ES-I3 (cell line): Measurements from ENCODE around the gene BCAS3.
"Not testable (repeated sequence)": the region's sequence is repeated elsewhere in the genome, so short reads cannot be mapped to it uniquely, and the experiment has no call there.

Source experiments
- H3K36me3 ChIP-seq: 2 replicates; pipeline ENCODE4 v1.6.1; 2013; ENCODE audit warnings: mild to moderate bottlenecking, low read length, control low read depth, moderate library complexity; ENCODE audit not compliant: insufficient read depth
- H3K4me1 ChIP-seq: 2 replicates; pipeline ENCODE4 v1.6.1; 2013; ENCODE audit warnings: mild to moderate bottlenecking, control low read depth, low read length; ENCODE audit not compliant: insufficient read depth
- H3K9ac ChIP-seq: 2 replicates; pipeline ENCODE4 v1.6.1; 2013; ENCODE audit warnings: low read depth, mild to moderate bottlenecking, low read length, moderate library complexity
- H3K9me3 ChIP-seq: 2 replicates; pipeline ENCODE4 v1.6.1; 2013; ENCODE audit warnings: mild to moderate bottlenecking, low read length, moderate library complexity; ENCODE audit not compliant: control insufficient read depth, insufficient read depth

BCAS3 gene

GRCh38 chr17:61232871-61233270 is 555.2 kb downstream of the BCAS3 start:
- peaks cover 17% of the 10 kb centered on the region for H3K4me1 ChIP-seq
- no peak overlapping the region for H3K9ac ChIP-seq
- no peaks in the 10 kb centered on the region; the same call in 1 of the 2 replicates for H3K9me3 ChIP-seq
- H3K36me3 ChIP-seq: no peaks in the 10 kb centered on the region

GRCh38 chr17:61233991-61234750 is 556.5 kb downstream of the BCAS3 start:
- Histone ChIP-seq H3K9ac (no peak overlapping the region), H3K36me3 (no peaks in the 10 kb centered on the region), H3K4me1 (peaks cover 15% of the 10 kb centered on the region), H3K9me3 (no peaks in the 10 kb centered on the region; the same call in 1 of the 2 replicates)

- Histone ChIP-seq H3K9me3 (no peaks in the 10 kb centered on the region; the same call in 1 of the 2 replicates), H3K36me3 (no peaks in the 10 kb centered on the region), H3K9ac (no peak overlapping the region), H3K4me1 (peaks cover 15% of the 10 kb centered on the region)
Observed at GRCh38 chr17:61235001-61235826, 557.6 kb downstream of the BCAS3 start.

GRCh38 chr17:61235827-61236197 is 558.2 kb downstream of the BCAS3 start:
- H3K9ac ChIP-seq: no peak overlapping the region
- H3K9me3 ChIP-seq: no peaks in the 10 kb centered on the region; the same call in 1 of the 2 replicates

DNA sequence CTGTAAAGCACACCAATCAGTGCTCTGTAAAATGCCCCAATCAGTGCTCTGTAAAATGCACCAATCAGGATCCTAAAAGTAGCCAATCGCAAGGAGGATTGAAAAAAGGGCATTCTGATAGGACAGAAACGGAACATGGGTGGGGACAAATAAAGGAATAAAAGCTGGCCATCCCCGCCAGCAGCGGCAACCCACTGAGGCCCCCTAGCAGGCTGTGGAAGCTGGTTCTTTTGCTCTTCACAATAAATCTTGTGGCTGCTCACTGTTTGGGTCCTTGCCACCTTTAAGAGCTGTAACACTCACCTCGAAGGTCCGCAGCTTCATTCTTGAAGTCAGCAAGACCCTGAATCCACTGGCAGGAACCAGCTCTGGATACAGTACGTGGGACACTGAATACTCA is 559.6 kb downstream of the BCAS3 start:
- Histone ChIP-seq H3K4me1 (peaks cover 15% of the 10 kb centered on the region), H3K9me3 (no peaks in the 10 kb centered on the region; the same call in 1 of the 2 replicates), H3K36me3 (no peaks in the 10 kb centered on the region)

More at GRCh38 chr17:61235827-61236197, 558.2 kb downstream of the BCAS3 start:
- H3K4me1 ChIP-seq: peaks cover 15% of the 10 kb centered on the region
- no peaks in the 10 kb centered on the region for H3K36me3 ChIP-seq

DNA sequence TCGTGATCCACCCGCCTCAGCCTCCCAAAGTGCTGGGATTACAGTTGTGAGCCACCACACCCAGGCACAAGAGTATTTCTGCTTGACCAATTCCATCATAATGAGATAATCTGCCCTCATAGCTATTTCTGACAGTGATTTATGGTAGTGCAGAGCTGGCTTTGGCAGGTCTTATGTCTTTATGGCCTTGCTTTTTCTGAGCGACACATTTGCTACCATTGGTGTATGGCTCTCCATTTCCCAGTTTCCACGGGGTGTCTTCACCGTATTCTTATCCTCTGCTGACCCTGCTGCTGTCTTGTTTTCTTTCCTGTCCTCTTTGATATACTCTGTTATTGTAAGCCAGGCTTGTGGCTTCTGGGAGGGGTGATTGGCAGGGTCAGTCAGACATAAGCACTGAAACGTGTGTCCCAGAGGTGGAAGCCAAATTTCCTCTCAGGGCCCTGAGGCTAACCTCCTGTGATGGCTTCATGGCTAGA is 560.8 kb downstream of the BCAS3 start:
- peaks cover 15% of the 10 kb centered on the region for H3K4me1 ChIP-seq
- H3K9me3 ChIP-seq: no peaks in the 10 kb centered on the region; the same call in 1 of the 2 replicates
- H3K9ac ChIP-seq: no peak overlapping the region
- no peaks in the 10 kb centered on the region for H3K36me3 ChIP-seq

More for the DNA sequence above, 559.6 kb downstream of the BCAS3 start:
- H3K9ac ChIP-seq: no peak overlapping the region

DNA sequence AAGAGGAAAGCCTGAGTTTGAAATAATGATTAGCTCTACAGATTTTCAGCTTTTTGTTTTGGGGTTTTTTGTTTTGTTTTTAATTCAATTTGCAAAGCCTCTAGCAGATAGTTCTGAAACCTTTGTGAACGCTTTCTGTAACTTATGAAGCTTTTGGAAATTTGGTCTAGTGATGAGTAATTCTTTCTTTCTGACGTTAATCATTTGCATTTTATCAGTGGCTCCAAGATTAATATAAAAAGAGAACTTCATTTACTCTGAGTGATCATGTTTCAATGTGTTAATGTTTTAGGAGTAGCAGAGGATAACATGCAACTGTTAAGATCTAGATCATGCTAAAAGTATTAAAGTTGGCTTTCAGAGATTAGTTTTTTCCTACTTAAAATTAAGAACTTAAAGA is 561.7 kb downstream of the BCAS3 start:
- Histone ChIP-seq H3K9ac (no peak overlapping the region), H3K4me1 (peaks cover 9% of the 10 kb centered on the region), H3K36me3 (no peaks in the 10 kb centered on the region), H3K9me3 (no peaks in the 10 kb centered on the region; the same call in 1 of the 2 replicates)

DNA sequence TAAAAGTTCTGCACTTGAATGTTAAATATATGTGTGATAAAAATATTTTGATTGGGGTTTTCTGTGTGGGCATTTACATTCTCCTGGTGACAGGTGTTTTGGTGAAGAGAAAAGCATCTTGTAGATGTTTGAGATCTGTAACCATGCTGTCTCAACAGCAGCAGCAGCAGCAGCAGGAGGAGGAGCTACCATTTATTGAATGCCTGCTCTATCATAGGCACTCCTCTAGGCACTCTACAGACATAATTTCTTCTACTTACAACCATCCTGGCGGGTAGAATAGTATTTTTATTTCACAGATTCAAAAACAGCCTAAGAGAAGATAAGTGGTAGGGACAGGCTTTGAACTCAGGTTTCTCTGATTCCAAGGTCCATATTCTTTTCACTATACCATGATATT is 562.3 kb downstream of the BCAS3 start:
- no peaks in the 10 kb centered on the region for H3K36me3 ChIP-seq
- no peak overlapping the region for H3K9ac ChIP-seq
- H3K9me3 ChIP-seq: no peaks in the 10 kb centered on the region; the same call in 1 of the 2 replicates
- peaks cover 8% of the 10 kb centered on the region for H3K4me1 ChIP-seq

DNA sequence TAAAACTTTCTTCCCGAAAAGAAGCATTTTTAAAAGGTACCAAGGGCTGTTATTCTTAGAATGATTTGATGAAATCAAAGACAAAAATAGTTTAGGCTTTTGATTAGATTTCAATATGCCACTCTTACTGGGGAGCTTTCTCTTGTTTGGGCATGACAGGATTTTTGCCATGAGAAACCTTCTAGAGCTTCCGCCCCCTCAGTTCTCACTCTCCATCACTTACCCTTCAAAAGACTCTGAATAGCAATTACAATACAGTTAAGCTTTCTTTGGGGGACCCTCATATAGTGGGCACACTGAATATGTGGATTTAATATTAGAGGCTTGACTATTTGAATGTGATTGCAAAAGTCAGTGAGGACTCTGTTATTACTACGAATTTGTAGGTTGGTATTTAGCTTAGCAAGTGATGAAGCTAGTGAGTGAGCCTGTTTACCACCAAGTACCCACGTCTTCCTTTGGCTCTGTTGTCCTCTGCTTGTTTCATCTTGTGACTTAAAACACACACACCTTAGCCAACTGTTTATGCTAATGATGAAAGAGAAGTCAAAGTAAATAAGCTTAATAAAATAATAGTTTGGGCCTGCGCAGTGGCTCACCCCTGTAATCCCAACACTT is 563.3 kb downstream of the BCAS3 start:
- H3K36me3 ChIP-seq: no peaks in the 10 kb centered on the region
- peaks cover 11% of the 10 kb centered on the region for H3K4me1 ChIP-seq
- H3K9me3 ChIP-seq: no peaks in the 10 kb centered on the region; the same call in 1 of the 2 replicates
- no peak overlapping the region for H3K9ac ChIP-seq

DNA sequence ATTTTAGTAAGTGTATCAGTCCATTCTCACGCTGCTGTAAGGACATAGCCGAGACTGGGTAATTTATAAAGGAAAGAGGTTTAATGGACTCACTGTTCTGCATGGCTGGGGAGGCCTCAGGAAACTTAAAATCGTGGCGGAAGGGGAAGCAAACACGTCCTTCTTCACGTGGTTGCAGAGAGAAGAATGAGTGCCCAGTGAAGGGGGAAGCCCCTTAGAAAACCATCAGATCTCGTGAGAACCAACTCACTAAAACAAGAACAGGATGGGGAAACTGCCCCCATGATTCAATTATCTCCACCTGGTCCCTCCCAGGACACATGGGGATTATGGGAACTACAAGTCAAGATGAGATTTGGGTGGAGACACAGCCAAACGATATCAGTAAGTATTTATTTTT is 567.3 kb downstream of the BCAS3 start:
- not testable (repeated sequence) for H3K9me3 ChIP-seq, H3K36me3 ChIP-seq, H3K9ac ChIP-seq
- H3K4me1 ChIP-seq: peaks cover 14% of the 10 kb centered on the region

DNA sequence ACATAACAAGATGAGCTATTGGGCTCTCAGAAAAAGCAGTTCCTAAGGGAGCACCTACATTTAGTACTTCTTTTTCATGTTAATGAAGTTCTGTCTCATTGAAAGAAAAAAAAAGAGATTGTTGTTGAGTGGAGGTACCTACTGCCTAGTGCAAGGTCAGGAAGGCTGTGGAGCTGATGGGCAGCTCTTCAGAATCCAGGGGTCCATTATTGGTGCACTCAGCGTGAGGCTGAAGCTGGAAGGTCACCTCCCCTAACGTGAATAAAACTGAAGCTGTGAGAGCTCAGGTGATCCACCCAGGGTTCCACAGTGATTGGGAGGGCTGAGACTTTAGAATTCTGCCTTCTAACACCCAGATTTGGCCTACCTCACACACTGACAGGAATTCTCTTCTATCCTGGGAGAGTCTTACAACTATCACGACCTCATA is 568.1 kb downstream of the BCAS3 start:
- H3K36me3 ChIP-seq: no peaks in the 10 kb centered on the region
- H3K9ac ChIP-seq: no peak overlapping the region

DNA sequence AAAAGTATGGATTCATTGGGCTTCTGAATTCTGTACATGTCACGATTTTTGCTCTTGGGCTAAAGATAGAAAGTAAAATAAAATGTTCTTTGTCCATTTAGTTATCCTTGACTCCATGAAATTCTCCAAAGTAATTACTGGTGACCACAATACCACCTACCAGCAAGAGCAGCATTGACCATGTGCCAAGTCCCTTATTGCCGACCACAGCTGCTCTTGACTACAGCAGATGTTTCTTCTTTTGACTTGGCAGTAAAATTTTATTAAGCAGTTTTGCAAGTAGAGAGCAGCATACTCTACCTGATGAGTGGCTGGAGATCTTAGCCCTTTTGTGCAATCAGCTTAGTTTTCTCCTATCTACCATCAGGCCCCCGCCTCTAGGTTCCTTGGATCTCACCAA is 569.8 kb downstream of the BCAS3 start:
- Histone ChIP-seq H3K4me1 (peaks cover 18% of the 10 kb centered on the region), H3K9ac (no peak overlapping the region)

More for the DNA sequence above, 568.1 kb downstream of the BCAS3 start:
- H3K4me1 ChIP-seq: peaks cover 15% of the 10 kb centered on the region
- H3K9me3 ChIP-seq: no peaks in the 10 kb centered on the region

GRCh38 chr17:61248399-61248798 is 570.7 kb downstream of the BCAS3 start:
- H3K9ac ChIP-seq: no peak overlapping the region
- H3K4me1 ChIP-seq: peaks cover 19% of the 10 kb centered on the region
- no peaks in the 10 kb centered on the region for H3K9me3 ChIP-seq
- H3K36me3 ChIP-seq: no peaks in the 10 kb centered on the region

More for the DNA sequence above, 569.8 kb downstream of the BCAS3 start:
- Histone ChIP-seq H3K9me3 (no peaks in the 10 kb centered on the region), H3K36me3 (no peaks in the 10 kb centered on the region)

DNA sequence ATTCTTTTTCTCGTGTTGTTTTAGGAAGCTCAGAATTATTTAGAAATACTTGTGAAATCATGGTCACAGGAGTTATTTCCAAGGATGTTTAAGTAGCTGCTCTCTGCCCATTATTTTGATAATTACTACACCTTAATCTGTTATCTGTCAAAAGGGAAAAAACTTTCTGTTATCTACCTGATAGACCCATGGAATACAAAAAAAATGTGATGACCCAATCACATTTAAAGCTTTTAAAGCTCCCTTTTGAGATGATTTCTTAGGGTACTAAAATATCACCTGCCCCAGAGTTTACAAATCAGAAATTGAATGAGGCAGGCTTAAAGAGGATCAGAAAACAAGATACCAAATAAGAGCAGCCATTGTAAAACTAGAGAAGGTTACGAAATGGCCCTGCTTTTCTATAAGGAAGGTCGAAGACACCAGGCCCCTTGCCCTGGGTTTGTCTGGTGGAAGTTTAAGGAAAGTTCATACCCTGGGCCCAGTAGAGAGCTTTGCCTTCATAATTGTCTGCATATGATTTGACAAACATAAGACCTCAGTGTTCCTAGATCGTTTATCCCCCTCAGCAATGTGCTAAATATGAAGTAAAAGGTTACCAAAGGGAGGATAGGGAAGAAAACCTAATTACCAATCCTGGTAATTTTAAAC is 572.1 kb downstream of the BCAS3 start:
- no peaks in the 10 kb centered on the region for H3K36me3 ChIP-seq
- H3K9ac ChIP-seq: no peak overlapping the region
- no peaks in the 10 kb centered on the region for H3K9me3 ChIP-seq
- peaks cover 27% of the 10 kb centered on the region for H3K4me1 ChIP-seq
